ENCODE data around the gene TM9SF1. TPM values are rescaled to one million over a fixed set of nuclear protein-coding genes. Genes with fewer than 3 reads are reported as not detected.

Gene TM9SF1
- total and polyA plus RNA-seq, 2 of the 13 experiments (the other 11 are each of a cell fraction or from before 2014, with no cell fraction given): 83.2 to 110 TPM

- TF ChIP-seq GPBP1L1 (CRISPR knock-in tag; IDR thresholded peaks at IDR 0.05) (no peak), SNAPC5 (CRISPR knock-in tag; IDR thresholded peaks at IDR 0.05; ENCODE audit: borderline replicate concordance) (peak; percentile 54; the same call in 1 of the 2 replicates), PITX1 (CRISPR knock-in tag; IDR thresholded peaks at IDR 0.05) (peak; percentile 80), SIN3A (IDR thresholded peaks at IDR 0.05; ENCODE audit: borderline replicate concordance, low read depth, low read length) (peak; percentile 96), NFYB (CRISPR knock-in tag; IDR thresholded peaks at IDR 0.05) (peak; percentile 67), ELF4 (CRISPR knock-in tag; IDR thresholded peaks at IDR 0.05; ENCODE audit: borderline replicate concordance) (peak; percentile 38; the same call in 1 of the 2 replicates), ZBTB4 (CRISPR knock-in tag; IDR thresholded peaks at IDR 0.05; ENCODE audit: borderline replicate concordance) (peak; percentile 98; the same call in 1 of the 2 replicates), PAX8 (CRISPR knock-in tag; IDR thresholded peaks at IDR 0.05; ENCODE audit: borderline replicate concordance) (peak; percentile 64), ETV6 (CRISPR knock-in tag; conservative IDR thresholded peaks at IDR 0.05) (peak; percentile 98), NKX3-1 (CRISPR knock-in tag; IDR thresholded peaks at IDR 0.05) (no peak), ARID3A (IDR thresholded peaks at IDR 0.05; ENCODE audit: low read depth, low read length) (peak; percentile 70; the same call in 1 of the 2 replicates), ZBTB44 (CRISPR knock-in tag; IDR thresholded peaks at IDR 0.05) (peak; percentile 98), ZNF724P (CRISPR knock-in tag; IDR thresholded peaks at IDR 0.05; ENCODE audit: borderline replicate concordance) (peak; percentile 69), AKAP8 (CRISPR knock-in tag; IDR thresholded peaks at IDR 0.05) (peak; percentile 97), FOXP1 (IDR thresholded peaks at IDR 0.05) (no peak), FOXP1 (CRISPR knock-in tag; IDR thresholded peaks at IDR 0.05) (peak; percentile 74), MAFK (conservative IDR thresholded peaks at IDR 0.05 in 1 of 2, IDR thresholded peaks at IDR 0.05 in 1 of 2; ENCODE audit: low read length in 2 of 2) (peak; percentile 43 to 51; a peak in 3 of 4 replicates), CTCF (CRISPR knock-in tag; IDR thresholded peaks at IDR 0.05) (peak; percentile 100)
These were observed 34.1 kb downstream of the TM9SF1 start, which contains the start of gene IRF9 (continued) for GRCh38 chr14:24160850-24161804.
